Ishikawa (cell line): Measurements from ENCODE around the gene NR5A2.

Source experiments
- CEBPB ChIP-seq: IDR thresholded peaks from 2 replicates; pipeline ENCODE4 v1.6.1; 2012
- CREB1 ChIP-seq: IDR thresholded peaks from 2 replicates; pipeline ENCODE4 v1.6.1; 2012; ENCODE audit warnings: low read depth
- EGR1 ChIP-seq: IDR thresholded peaks from 2 replicates; pipeline ENCODE4 v1.6.1; 2012
- EP300 ChIP-seq: IDR thresholded peaks from 2 replicates; pipeline ENCODE4 v1.6.1; 2012; ENCODE audit warnings: borderline replicate concordance
- FOXM1 ChIP-seq: IDR thresholded peaks from 2 replicates; pipeline ENCODE4 v1.6.1; 2012; ENCODE audit warnings: low read depth, borderline replicate concordance
- MAX ChIP-seq: IDR thresholded peaks from 2 replicates; pipeline ENCODE4 v1.6.1; 2012
- NFIC ChIP-seq: IDR thresholded peaks from 2 replicates; pipeline ENCODE4 v1.6.1; 2012
- RAD21 ChIP-seq: IDR thresholded peaks from 2 replicates; pipeline ENCODE4 v1.6.1; 2012; ENCODE audit warnings: low read depth
- TAF1 ChIP-seq: IDR thresholded peaks from 2 replicates; pipeline ENCODE4 v1.6.1; 2012; ENCODE audit warnings: low read depth, mild to moderate bottlenecking
- TCF12 ChIP-seq: IDR thresholded peaks from 2 replicates; pipeline ENCODE4 v1.6.1; 2012; ENCODE audit warnings: low read depth
- TEAD4 ChIP-seq: IDR thresholded peaks from 2 replicates; pipeline ENCODE4 v1.6.1; 2012
- YY1 ChIP-seq: IDR thresholded peaks from 2 replicates; pipeline ENCODE4 v1.6.1; 2012; ENCODE audit warnings: low read depth
- ZBTB7A ChIP-seq: IDR thresholded peaks from 2 replicates; pipeline ENCODE4 v1.6.1; 2012; ENCODE audit warnings: low read depth
- TF ChIP-seq, protein P1 (sequence below): IDR thresholded peaks from 2 replicates; pipeline ENCODE4 v1.6.1; 2012
- TF ChIP-seq, protein P2 (sequence below): IDR thresholded peaks from 2 replicates; pipeline ENCODE4 v1.6.1; 2012; ENCODE audit warnings: low read depth, mild to moderate bottlenecking

The NR5A2 gene

GRCh38 chr1:200005165-200005564, 22.3 kb upstream of the NR5A2 start:
- TF ChIP-seq NFIC: no peak

- TF ChIP-seq EP300: no peak
- TF ChIP-seq, protein P1, sequence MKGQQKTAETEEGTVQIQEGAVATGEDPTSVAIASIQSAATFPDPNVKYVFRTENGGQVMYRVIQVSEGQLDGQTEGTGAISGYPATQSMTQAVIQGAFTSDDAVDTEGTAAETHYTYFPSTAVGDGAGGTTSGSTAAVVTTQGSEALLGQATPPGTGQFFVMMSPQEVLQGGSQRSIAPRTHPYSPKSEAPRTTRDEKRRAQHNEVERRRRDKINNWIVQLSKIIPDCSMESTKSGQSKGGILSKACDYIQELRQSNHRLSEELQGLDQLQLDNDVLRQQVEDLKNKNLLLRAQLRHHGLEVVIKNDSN: no peak
- TF ChIP-seq YY1: no peak
- TF ChIP-seq MAX: no peak
- no peak for TF ChIP-seq ZBTB7A
- no peak for TF ChIP-seq TCF12
- TF ChIP-seq NFIC: no peak
- no peak for TF ChIP-seq CREB1
- TF ChIP-seq TEAD4: no peak
- TF ChIP-seq RAD21: no peak
These were observed 20.8 kb upstream of the NR5A2 start for GRCh38 chr1:200006711-200007110.

- TF ChIP-seq YY1 (no peak), EP300 (no peak), TAF1 (no peak), RAD21 (no peak), TEAD4 (no peak), ZBTB7A (no peak)
- TF ChIP-seq, protein P2, sequence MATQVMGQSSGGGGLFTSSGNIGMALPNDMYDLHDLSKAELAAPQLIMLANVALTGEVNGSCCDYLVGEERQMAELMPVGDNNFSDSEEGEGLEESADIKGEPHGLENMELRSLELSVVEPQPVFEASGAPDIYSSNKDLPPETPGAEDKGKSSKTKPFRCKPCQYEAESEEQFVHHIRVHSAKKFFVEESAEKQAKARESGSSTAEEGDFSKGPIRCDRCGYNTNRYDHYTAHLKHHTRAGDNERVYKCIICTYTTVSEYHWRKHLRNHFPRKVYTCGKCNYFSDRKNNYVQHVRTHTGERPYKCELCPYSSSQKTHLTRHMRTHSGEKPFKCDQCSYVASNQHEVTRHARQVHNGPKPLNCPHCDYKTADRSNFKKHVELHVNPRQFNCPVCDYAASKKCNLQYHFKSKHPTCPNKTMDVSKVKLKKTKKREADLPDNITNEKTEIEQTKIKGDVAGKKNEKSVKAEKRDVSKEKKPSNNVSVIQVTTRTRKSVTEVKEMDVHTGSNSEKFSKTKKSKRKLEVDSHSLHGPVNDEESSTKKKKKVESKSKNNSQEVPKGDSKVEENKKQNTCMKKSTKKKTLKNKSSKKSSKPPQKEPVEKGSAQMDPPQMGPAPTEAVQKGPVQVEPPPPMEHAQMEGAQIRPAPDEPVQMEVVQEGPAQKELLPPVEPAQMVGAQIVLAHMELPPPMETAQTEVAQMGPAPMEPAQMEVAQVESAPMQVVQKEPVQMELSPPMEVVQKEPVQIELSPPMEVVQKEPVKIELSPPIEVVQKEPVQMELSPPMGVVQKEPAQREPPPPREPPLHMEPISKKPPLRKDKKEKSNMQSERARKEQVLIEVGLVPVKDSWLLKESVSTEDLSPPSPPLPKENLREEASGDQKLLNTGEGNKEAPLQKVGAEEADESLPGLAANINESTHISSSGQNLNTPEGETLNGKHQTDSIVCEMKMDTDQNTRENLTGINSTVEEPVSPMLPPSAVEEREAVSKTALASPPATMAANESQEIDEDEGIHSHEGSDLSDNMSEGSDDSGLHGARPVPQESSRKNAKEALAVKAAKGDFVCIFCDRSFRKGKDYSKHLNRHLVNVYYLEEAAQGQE: no peak
These were observed 11.7 kb upstream of the NR5A2 start for GRCh38 chr1:200015811-200016210.

GRCh38 chr1:200021577-200022238, 5.8 kb upstream of the NR5A2 start:
- TF ChIP-seq YY1 (no peak), EP300 (no peak), TCF12 (no peak), FOXM1 (no peak), EGR1 (no peak), RAD21 (no peak), MAX (no peak), ZBTB7A (no peak), TEAD4 (no peak), TAF1 (no peak), CEBPB (no peak), CREB1 (no peak), NFIC (no peak)
- TF ChIP-seq, protein P2: no peak
- TF ChIP-seq, protein P1: no peak

- no peak for TF ChIP-seq YY1
- TF ChIP-seq RAD21: no peak
- TF ChIP-seq NFIC: no peak
- TF ChIP-seq MAX: no peak
- TF ChIP-seq, protein P2: no peak
- TF ChIP-seq, protein P1: no peak
- no peak for TF ChIP-seq EGR1
- no peak for TF ChIP-seq ZBTB7A
- TF ChIP-seq CEBPB: no peak
- no peak for TF ChIP-seq TAF1
These were observed 5.2 kb upstream of the NR5A2 start for GRCh38 chr1:200022239-200022804.
